ENCODE data around the gene C12orf56.

- no peak for TF ChIP-seq POLR2A (IDR thresholded peaks at IDR 0.05)
- TF ChIP-seq CTCF (IDR thresholded peaks at IDR 0.05), result no peak
- no peak for TF ChIP-seq EP300 (IDR thresholded peaks at IDR 0.05)
Observed at GRCh38 chr12:64278421-64278820, 112.1 kb downstream of the C12orf56 start.
